Astrocyte (in vitro differentiated cells and primary cell): ENCODE measurements around the gene SPAG8. TPM values are rescaled to one million over a fixed set of nuclear protein-coding genes. Genes with fewer than 3 reads are reported as not detected.

ENCODE experiments used
- DNase-seq: peaks from one replicate; pipeline ENCODE4 v3.0.0-alpha.2; 2010; ENCODE audit warnings: low read depth
- FAIRE-seq: peaks from 2 replicates; lab custom pipeline; 2011; peaks lifted over from hg19 to GRCh38; lab: Jason Lieb, UNC
- H2AFZ ChIP-seq: 2 replicates; pipeline ENCODE4 v1.6.0; 2012; ENCODE audit warnings: low read depth, low read length, inconsistent platforms
- H3K27ac ChIP-seq: 2 replicates; pipeline ENCODE4 v1.5.1; 2011; ENCODE audit warnings: low read depth, low read length, inconsistent platforms
- H3K27me3 ChIP-seq: 2 replicates; pipeline ENCODE4 v1.6.0; 2011; ENCODE audit warnings: low read length, inconsistent platforms; ENCODE audit not compliant: insufficient read depth
- H3K36me3 ChIP-seq: 2 replicates; pipeline ENCODE4 v1.5.1; 2011; ENCODE audit warnings: low read length, inconsistent platforms; ENCODE audit not compliant: insufficient read depth
- H3K4me1 ChIP-seq: 2 replicates; pipeline ENCODE4 v1.5.1; 2011; ENCODE audit warnings: low read length, inconsistent platforms; ENCODE audit not compliant: insufficient read depth
- H3K4me2 ChIP-seq: 2 replicates; pipeline ENCODE4 v1.6.0; 2012; ENCODE audit warnings: low read length, inconsistent platforms
- H3K4me3 ChIP-seq: 2 replicates; pipeline ENCODE4 v1.5.1; 2011; ENCODE audit warnings: low read depth, mild to moderate bottlenecking, low read length, inconsistent platforms; ENCODE audit not compliant: insufficient read depth
- H3K79me2 ChIP-seq: 2 replicates; pipeline ENCODE4 v1.6.0; 2012; ENCODE audit warnings: mild to moderate bottlenecking, low read length, inconsistent platforms; ENCODE audit not compliant: insufficient read depth
- H3K9ac ChIP-seq: 2 replicates; pipeline ENCODE4 v1.6.0; 2012; ENCODE audit warnings: mild to moderate bottlenecking, low read length, inconsistent platforms
- H3K9me3 ChIP-seq: 2 replicates; pipeline ENCODE4 v1.5.1; 2012; ENCODE audit warnings: low read depth, mild to moderate bottlenecking, low read length, inconsistent platforms; ENCODE audit not compliant: insufficient read depth
- H4K20me1 ChIP-seq: 2 replicates; pipeline ENCODE4 v1.6.0; 2012; ENCODE audit warnings: low read length, inconsistent platforms; ENCODE audit not compliant: insufficient read depth
- H3K27ac Mint-ChIP-seq: one replicate; pipeline ENCODE4 v1.8.0; 2021; ENCODE audit warnings: mild to moderate bottlenecking, mixed read lengths; ENCODE audit not compliant: unreplicated experiment
- H3K27me3 Mint-ChIP-seq: one replicate; pipeline ENCODE4 v1.8.0; 2021; ENCODE audit warnings: low read depth, mixed read lengths; ENCODE audit not compliant: unreplicated experiment
- H3K36me3 Mint-ChIP-seq: one replicate; pipeline ENCODE4 v1.8.0; 2021; ENCODE audit warnings: low read depth, mixed read lengths; ENCODE audit not compliant: unreplicated experiment
- H3K4me1 Mint-ChIP-seq: one replicate; pipeline ENCODE4 v1.8.0; 2021; ENCODE audit warnings: low read depth, mixed read lengths; ENCODE audit not compliant: unreplicated experiment
- H3K4me3 Mint-ChIP-seq: one replicate; pipeline ENCODE4 v1.8.0; 2021; ENCODE audit warnings: mild to moderate bottlenecking, moderate library complexity, mixed read lengths; ENCODE audit not compliant: unreplicated experiment
- H3K9me3 Mint-ChIP-seq: one replicate; pipeline ENCODE4 v1.8.0; 2021; ENCODE audit warnings: mild to moderate bottlenecking, mixed read lengths; ENCODE audit not compliant: unreplicated experiment
- EZH2 ChIP-seq: IDR thresholded peaks from 2 replicates; pipeline ENCODE4 v1.6.1; 2012; ENCODE audit warnings: mild to moderate bottlenecking, low read length, inconsistent platforms; ENCODE audit not compliant: insufficient read depth
- total RNA-seq: library from RNA; stranded (reverse); gene quantifications from 2 replicates; pipeline ENCODE4 v1.2.1, GENCODE V29; 2021
- TF ChIP-seq, protein P1 (sequence below): IDR thresholded peaks from 2 replicates; pipeline ENCODE4 v1.5.1; 2011; ENCODE audit warnings: low read depth, mild to moderate bottlenecking, inconsistent platforms, low read length, moderate library complexity; ENCODE audit not compliant: insufficient read depth

SPAG8 gene
- total RNA-seq, 1 donor from 2014 or later, result 0.52 TPM

GRCh38 chr9:35808433-35808832 lies 3.6 kb downstream of the SPAG8 start:
- Mint-ChIP-seq H3K36me3 (peaks cover 22% of the 10 kb centered on the region), H3K27ac (no peak overlapping the region), H3K9me3 (no peaks in the 10 kb centered on the region), H3K27me3 (no peaks in the 10 kb centered on the region), H3K4me1 (peaks cover 6% of the 10 kb centered on the region), H3K4me3 (no peak overlapping the region)
- H4K20me1 ChIP-seq, result no peaks in the 10 kb centered on the region
- peaks cover 10% of the 10 kb centered on the region for H3K36me3 ChIP-seq
- no peaks in the 10 kb centered on the region for H3K27me3 ChIP-seq
- H3K4me1 ChIP-seq, result peaks cover 11% of the 10 kb centered on the region
- TF ChIP-seq, protein P1, sequence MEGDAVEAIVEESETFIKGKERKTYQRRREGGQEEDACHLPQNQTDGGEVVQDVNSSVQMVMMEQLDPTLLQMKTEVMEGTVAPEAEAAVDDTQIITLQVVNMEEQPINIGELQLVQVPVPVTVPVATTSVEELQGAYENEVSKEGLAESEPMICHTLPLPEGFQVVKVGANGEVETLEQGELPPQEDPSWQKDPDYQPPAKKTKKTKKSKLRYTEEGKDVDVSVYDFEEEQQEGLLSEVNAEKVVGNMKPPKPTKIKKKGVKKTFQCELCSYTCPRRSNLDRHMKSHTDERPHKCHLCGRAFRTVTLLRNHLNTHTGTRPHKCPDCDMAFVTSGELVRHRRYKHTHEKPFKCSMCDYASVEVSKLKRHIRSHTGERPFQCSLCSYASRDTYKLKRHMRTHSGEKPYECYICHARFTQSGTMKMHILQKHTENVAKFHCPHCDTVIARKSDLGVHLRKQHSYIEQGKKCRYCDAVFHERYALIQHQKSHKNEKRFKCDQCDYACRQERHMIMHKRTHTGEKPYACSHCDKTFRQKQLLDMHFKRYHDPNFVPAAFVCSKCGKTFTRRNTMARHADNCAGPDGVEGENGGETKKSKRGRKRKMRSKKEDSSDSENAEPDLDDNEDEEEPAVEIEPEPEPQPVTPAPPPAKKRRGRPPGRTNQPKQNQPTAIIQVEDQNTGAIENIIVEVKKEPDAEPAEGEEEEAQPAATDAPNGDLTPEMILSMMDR, result no peak
- TF ChIP-seq EZH2, result no peak
- H3K27ac ChIP-seq, result no peak overlapping the region
- H2AFZ ChIP-seq, result no peak overlapping the region
- H3K4me3 ChIP-seq, result no peak overlapping the region
- DNase-seq (no peak), FAIRE-seq (no peak)
- H3K79me2 ChIP-seq, result no peaks in the 10 kb centered on the region
- H3K9ac ChIP-seq, result no peak overlapping the region
- H3K4me2 ChIP-seq, result no peak overlapping the region
- no peaks in the 10 kb centered on the region for H3K9me3 ChIP-seq

DNA sequence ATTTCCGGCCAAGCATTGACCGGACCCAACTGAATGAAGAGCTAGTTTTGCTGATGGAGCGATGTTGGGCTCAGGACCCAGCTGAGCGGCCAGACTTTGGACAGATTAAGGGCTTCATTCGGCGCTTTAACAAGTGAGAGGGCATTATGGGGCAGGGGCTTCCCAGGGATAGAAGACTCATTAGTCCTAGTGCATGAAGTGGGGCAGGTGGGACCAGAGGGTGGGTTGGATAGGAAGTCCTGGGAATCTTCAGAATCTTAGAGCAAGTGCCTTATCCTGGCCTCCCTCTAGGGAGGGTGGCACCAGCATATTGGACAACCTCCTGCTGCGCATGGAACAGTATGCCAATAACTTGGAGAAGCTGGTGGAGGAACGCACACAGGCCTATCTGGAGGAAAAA lies 6.0 kb downstream of the SPAG8 start:
- Histone ChIP-seq H2AFZ (no peak overlapping the region), H3K9ac (no peak overlapping the region), H3K9me3 (no peaks in the 10 kb centered on the region), H3K36me3 (peaks cover 20% of the 10 kb centered on the region), H3K27me3 (no peaks in the 10 kb centered on the region), H3K4me3 (no peak overlapping the region), H4K20me1 (no peaks in the 10 kb centered on the region), H3K27ac (no peak overlapping the region), H3K4me1 (no peaks in the 10 kb centered on the region), H3K79me2 (no peaks in the 10 kb centered on the region), H3K4me2 (no peak overlapping the region)
- Mint-ChIP-seq H3K27ac (no peak overlapping the region), H3K36me3 (peaks cover 29% of the 10 kb centered on the region), H3K4me1 (no peaks in the 10 kb centered on the region), H3K27me3 (no peaks in the 10 kb centered on the region), H3K9me3 (no peaks in the 10 kb centered on the region), H3K4me3 (no peak overlapping the region)
- no peak for TF ChIP-seq EZH2
- TF ChIP-seq, protein P1, result no peak
- DNase-seq (no peak), FAIRE-seq (no peak)

- H3K27me3 ChIP-seq, result no peaks in the 10 kb centered on the region
- H3K4me3 Mint-ChIP-seq, result no peak overlapping the region
- H3K27ac Mint-ChIP-seq, result no peak overlapping the region
- no peak for TF ChIP-seq EZH2
- TF ChIP-seq, protein P1, result no peak
- peaks cover 33% of the 10 kb centered on the region for H3K36me3 Mint-ChIP-seq
- no peaks in the 10 kb centered on the region for H3K9me3 ChIP-seq
- peaks cover 10% of the 10 kb centered on the region for H3K36me3 ChIP-seq
- H3K9ac ChIP-seq, result no peak overlapping the region
- H3K4me1 Mint-ChIP-seq, result peaks cover 9% of the 10 kb centered on the region
- H3K9me3 Mint-ChIP-seq, result no peaks in the 10 kb centered on the region
- peaks cover 8% of the 10 kb centered on the region for H3K4me1 ChIP-seq
- H3K27ac ChIP-seq, result no peak overlapping the region
- no peak overlapping the region for H3K4me2 ChIP-seq
- H4K20me1 ChIP-seq, result no peaks in the 10 kb centered on the region
- DNase-seq (no peak), FAIRE-seq (no peak)
- peaks cover 9% of the 10 kb centered on the region for H3K79me2 ChIP-seq
- H2AFZ ChIP-seq, result no peak overlapping the region
- no peak overlapping the region for H3K4me3 ChIP-seq
- peaks cover 4% of the 10 kb centered on the region for H3K27me3 Mint-ChIP-seq
Observed at GRCh38 chr9:35801328-35802128, 10.5 kb downstream of the SPAG8 start.
